Measurements from ENCODE around the gene PRR35.

PRR35 gene

DNA sequence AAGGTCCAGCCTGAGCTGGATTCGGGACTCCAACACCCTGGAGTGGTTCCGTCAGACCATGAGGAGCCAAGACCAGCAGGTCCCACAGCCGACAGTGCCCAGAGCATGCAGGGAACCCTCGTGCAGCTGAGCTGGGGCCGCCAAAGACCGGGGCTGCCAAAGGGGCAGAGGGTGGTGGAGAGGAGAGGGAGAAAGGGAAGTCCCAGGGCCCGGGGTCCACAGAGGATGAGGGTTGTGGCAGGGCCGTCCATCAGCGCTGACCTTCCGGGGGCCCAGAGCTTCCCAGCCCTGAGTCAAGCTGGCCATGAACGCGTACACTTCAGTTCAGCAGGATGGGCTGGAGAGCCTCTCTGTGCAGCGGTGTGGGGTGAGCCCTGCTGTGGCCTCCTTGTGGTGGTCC lies 39.3 kb upstream of the PRR35 start:
- Histone ChIP-seq H3K27ac (peak overlapping the region; percentile 50; the same call in 1 of the 2 replicates), H3K4me1 (peaks cover 89% of the 10 kb centered on the region), H3K9me3 (no peaks in the 10 kb centered on the region), H3K9ac (no peak overlapping the region; the same call in 1 of the 2 replicates), H3K4me2 (peak overlapping the region; percentile 76), H3K36me3 (peaks cover 73% of the 10 kb centered on the region), H3K27me3 (no peaks in the 10 kb centered on the region), H3K4me3 (no peak overlapping the region), H4K20me1 (peaks cover 74% of the 10 kb centered on the region)
- TF ChIP-seq Cebpa-rat (IDR thresholded peaks at IDR 0.05), result no peak

DNA sequence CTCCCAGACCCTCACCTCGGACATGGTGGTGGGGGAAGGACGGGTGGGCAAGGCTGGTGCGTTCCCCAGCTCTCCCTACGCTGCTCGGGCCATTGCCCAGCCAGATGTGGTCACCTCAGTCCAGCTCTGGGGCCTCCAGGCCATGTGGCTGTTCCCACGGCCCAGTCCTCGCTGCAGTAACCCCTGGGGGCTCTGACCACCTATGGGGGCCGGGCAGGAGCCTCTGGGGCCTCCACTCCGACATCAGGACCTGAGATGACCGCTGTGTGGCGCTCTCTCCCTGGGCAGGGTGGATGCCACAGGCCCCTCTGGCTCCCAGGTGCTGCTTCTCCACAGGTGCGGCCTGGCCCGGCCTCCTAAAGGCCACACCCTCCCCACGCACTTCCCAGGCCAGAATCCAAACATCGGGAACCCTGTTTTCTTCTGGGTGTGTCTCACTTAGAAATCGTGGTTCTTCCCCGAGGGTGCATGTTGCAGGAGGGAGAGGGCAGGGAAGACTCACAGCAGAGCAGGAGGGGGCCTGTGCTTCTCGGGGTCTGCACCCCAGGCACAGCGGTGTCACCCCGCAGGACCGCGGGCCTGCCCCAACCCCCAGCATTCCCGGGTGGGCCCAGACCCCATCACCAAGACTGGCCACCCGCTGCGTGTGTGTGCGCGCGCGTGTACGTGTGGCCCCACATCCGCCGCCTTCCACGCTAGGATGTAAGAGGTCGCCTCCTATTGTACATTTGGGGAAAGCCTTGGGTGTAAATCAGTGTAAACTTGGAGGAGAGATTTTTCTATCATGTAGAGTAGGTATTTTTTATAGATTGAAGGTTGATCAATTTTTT lies 38.6 kb upstream of the PRR35 start:
- no peak overlapping the region for H3K4me3 ChIP-seq
- TF ChIP-seq Cebpa-rat (IDR thresholded peaks at IDR 0.05), result no peak
- H4K20me1 ChIP-seq, result peaks cover 78% of the 10 kb centered on the region
- no peaks in the 10 kb centered on the region for H3K27me3 ChIP-seq
- H3K4me2 ChIP-seq, result no peak overlapping the region; the same call in 1 of the 2 replicates
- H3K9me3 ChIP-seq, result no peaks in the 10 kb centered on the region
- peak overlapping the region; percentile 31; the same call in 1 of the 2 replicates for H3K27ac ChIP-seq
- peaks cover 97% of the 10 kb centered on the region for H3K4me1 ChIP-seq
- peaks cover 66% of the 10 kb centered on the region for H3K36me3 ChIP-seq
- H3K9ac ChIP-seq, result no peak overlapping the region

DNA sequence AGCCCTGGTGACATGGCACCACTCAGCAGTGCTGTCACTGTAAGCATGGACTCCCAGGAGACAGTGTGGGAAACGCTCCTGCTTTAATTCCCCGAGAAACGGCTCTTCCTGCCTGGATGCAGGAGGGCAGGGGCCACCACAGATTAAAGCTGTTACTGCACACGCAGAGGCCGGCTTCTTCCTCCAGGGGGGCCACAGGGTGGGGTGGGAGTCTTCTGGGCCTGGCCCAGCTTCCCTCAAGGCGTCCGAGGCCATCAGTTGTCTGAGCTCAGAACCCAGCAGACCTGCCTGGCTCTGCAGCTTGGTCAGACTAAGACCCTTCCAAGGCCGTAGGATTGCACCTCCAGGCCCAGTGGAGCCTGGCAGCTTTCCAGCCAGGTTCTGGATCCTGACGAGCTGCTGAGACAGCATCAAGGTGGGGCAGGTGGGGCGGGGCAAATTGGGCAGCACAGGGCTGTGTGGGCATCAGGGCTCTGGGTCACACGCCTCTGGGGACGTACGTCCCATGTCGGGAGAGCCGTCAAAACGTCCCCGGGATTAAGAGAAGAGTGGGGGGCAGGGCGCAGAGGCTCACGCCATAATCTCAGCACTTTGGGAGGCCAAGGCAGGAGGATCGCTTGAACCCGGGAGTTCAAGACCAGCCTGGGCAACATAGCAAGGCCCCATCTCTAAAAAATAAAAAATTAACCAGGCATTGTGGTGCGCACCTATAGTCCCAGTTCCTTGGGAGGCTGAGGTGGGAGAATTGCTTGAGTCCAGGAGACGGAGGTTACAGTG lies 37.7 kb upstream of the PRR35 start:
- Histone ChIP-seq H3K9ac (no peak overlapping the region), H3K36me3 (peaks cover 56% of the 10 kb centered on the region), H3K27ac (0 out of 2 replicates have a peak overlapping the region, but pooled peaks have one; percentile 9), H3K9me3 (no peaks in the 10 kb centered on the region), H3K4me3 (no peak overlapping the region), H3K4me2 (no peak overlapping the region), H3K4me1 (peaks cover 88% of the 10 kb centered on the region), H3K27me3 (no peaks in the 10 kb centered on the region), H4K20me1 (peaks cover 75% of the 10 kb centered on the region)
- no peak for TF ChIP-seq Cebpa-rat (IDR thresholded peaks at IDR 0.05)

DNA sequence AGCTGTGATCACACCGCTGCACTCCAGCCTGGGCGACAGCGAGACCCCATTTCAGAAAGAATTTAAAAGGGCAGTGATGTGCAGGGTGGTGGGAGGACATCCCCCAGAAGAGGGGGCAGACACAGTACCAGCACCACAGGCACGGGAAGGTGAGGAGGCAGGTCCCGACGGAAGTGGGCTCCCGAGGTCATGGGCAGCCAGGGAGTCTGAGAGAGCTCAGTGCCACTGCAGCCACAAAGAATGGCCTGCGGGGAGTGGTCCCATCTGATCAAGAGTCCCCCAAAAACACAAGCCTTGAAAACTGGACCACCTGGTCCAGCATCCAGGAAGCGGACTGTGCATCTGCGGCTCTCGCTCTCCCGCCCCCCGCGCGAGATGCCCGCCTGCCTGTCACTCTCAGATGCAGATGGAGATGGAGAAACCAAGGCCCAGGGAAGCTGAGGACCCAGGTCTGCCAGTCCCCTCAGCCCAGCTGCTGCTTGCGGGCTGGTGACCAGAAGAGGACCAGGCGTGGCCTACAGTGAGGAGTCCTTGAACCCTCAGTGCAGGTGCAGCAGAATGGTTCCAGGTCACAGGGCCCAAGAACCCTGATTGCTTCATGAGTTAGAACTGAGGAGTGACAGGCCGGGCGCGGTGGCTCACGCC lies 37.0 kb upstream of the PRR35 start:
- H3K4me2 ChIP-seq, result peak overlapping the region; percentile 97
- no peak overlapping the region for H3K27ac ChIP-seq
- no peak overlapping the region for H3K4me3 ChIP-seq
- H3K27me3 ChIP-seq, result no peaks in the 10 kb centered on the region
- no peak overlapping the region for H3K9ac ChIP-seq
- peaks cover 56% of the 10 kb centered on the region for H3K36me3 ChIP-seq
- peaks cover 81% of the 10 kb centered on the region for H3K4me1 ChIP-seq
- peaks cover 73% of the 10 kb centered on the region for H4K20me1 ChIP-seq
- TF ChIP-seq Cebpa-rat (IDR thresholded peaks at IDR 0.05), result no peak
- H3K9me3 ChIP-seq, result no peaks in the 10 kb centered on the region

DNA sequence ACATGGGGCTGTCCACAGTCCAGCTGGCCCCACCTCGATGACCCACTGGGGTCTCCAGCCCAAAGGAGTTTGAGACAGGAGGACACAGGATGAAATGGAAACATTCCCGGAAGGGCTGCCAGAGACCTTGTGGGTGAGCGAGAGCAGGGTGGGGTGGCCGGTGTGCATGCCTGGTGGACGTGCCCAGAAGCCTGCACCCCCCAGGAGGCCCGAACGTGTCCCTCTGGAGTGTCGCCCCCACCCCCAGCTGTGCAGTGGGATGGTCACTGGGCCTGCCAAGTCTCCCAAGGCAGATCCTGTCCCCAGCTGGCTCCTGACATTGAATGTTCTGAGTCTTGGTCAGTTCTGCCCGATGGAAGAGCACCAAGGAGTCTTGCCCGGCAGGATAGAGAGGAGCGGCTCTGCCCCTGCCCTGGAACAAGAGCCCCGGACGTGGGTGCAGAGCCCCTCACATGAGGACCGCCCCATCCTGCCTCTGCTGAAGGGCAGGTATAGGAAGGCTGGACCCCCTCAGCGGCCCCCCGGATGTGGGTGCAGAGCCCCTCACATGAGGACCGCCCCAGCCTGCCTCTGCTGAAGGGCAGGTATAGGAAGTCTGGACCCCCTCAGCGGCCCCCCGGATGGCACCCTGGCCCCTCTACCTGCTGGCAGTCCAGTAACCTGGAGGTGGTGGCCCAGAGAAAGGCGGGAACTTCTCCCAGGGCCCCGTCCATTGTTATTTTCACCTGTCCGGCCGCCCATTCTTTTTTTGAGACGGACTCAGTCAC lies 35.7 kb upstream of the PRR35 start:
- H4K20me1 ChIP-seq, result peaks cover 73% of the 10 kb centered on the region
- H3K4me1 ChIP-seq, result peaks cover 78% of the 10 kb centered on the region
- peak overlapping the region; percentile 42 for H3K27ac ChIP-seq
- H3K36me3 ChIP-seq, result peaks cover 48% of the 10 kb centered on the region
- no peak for TF ChIP-seq Cebpa-rat (IDR thresholded peaks at IDR 0.05)
- H3K27me3 ChIP-seq, result no peaks in the 10 kb centered on the region
- no peaks in the 10 kb centered on the region for H3K9me3 ChIP-seq
- no peak overlapping the region for H3K4me3 ChIP-seq
- no peak overlapping the region for H3K9ac ChIP-seq
- H3K4me2 ChIP-seq, result peak overlapping the region; percentile 97; the same call in 1 of the 2 replicates

DNA sequence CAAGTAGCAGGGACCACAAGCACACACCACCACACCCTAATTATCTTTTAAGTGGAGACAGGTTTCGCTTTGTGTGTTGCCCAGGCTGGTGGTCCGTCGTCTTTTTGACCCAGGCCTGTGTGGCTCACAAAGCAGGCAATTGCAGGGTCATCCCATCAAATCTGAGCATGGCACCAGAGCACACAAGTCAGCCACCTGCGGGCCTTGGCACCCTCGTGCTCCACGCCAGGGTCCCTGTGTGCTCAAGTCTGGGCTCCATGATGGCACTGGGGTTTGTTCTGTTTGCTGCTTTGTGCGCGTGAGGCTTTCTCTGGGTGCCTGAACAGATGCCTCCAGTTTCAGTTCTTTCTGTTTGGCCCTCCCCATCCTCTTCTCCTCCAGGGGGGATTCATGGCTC lies 35.1 kb upstream of the PRR35 start:
- H3K4me1 ChIP-seq, result peaks cover 78% of the 10 kb centered on the region
- TF ChIP-seq Cebpa-rat (IDR thresholded peaks at IDR 0.05), result no peak
- H3K27ac ChIP-seq, result peak overlapping the region; percentile 95
- peak overlapping the region; percentile 92 for H3K9ac ChIP-seq
- H3K4me3 ChIP-seq, result no peak overlapping the region
- H4K20me1 ChIP-seq, result peaks cover 73% of the 10 kb centered on the region
- peaks cover 53% of the 10 kb centered on the region for H3K36me3 ChIP-seq
- no peaks in the 10 kb centered on the region for H3K9me3 ChIP-seq
- H3K4me2 ChIP-seq, result peak overlapping the region; percentile 97
- H3K27me3 ChIP-seq, result no peaks in the 10 kb centered on the region

DNA sequence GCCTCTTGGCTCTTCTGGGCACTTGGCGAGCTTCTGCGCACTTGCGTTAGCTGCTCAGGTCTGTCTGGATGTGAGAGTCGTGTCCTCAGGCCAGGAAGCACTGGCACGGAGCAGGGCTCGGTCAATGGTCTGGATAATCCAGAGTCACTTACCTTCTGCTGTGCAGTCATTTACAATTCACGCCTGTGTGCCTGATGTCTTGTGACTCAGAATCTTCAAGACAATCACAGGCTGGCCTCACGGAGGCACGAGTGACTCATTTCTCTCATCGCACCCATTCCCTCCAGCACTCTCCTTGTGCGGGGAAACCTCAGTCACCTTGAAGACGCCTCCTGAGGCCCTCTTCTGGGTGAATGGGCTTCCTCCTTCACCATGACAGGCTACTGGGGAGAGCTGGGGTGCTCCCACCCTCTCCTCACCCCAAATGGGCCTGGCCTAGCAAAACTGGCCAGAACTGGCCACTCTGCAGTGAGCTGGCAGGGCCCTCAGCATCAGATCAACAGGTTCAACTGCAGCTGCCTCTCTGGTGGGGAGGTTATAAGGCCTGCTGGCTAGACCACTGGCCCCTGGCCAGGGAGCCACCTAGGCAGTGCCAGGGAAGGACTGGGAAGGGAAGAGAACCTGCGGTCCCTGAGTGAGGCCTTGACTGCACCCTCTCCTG lies 34.5 kb upstream of the PRR35 start:
- H4K20me1 ChIP-seq, result peaks cover 73% of the 10 kb centered on the region
- no peaks in the 10 kb centered on the region for H3K27me3 ChIP-seq
- peaks cover 78% of the 10 kb centered on the region for H3K4me1 ChIP-seq
- H3K36me3 ChIP-seq, result peaks cover 53% of the 10 kb centered on the region
- peak overlapping the region; percentile 92 for H3K9ac ChIP-seq
- H3K4me3 ChIP-seq, result peak overlapping the region; percentile 96
- peak overlapping the region; percentile 97 for H3K4me2 ChIP-seq
- peak overlapping the region; percentile 95 for H3K27ac ChIP-seq
- TF ChIP-seq Cebpa-rat (IDR thresholded peaks at IDR 0.05), result no peak
- H3K9me3 ChIP-seq, result no peaks in the 10 kb centered on the region

DNA sequence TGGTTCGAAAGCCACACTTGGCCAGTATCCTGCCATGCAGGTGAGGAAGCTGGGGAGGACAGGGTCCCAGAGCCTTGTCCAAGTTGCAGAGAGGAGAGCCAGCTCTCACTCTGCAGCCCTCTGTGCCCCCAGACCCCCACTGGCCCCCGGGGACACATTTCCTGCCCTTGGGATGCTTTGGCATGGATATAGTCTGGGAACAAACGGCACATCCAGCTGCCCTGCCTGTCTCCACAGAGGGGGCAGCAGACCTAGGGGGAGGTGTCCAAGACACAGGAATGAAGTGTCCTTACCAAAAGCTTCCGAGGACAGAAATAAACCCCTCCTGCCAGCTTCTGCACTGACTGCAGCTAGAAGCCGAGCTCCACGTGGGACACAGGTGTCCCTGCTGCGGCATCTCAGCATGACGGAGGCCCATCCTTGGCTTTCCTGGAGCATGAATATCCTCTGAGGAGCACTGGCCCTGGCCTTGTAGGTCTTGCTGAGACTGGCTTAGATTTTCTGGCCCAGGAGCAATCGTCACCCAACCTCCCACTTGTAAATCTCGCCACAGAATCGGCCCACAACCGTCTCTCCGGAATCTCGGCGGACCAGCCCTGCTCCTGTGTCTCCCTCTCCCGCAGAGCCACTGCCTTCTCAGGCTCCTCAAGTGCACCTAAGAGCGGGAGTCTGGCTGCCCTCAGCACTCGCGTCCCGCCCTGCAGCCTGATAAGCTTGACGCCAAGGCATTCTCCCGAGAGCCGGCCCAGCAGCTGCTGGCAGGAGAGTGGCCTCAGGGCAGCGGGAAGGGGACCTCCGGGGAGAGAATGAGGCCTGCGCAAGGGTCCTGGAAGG lies 33.8 kb upstream of the PRR35 start:
- H3K9me3 ChIP-seq, result no peaks in the 10 kb centered on the region
- TF ChIP-seq Cebpa-rat (IDR thresholded peaks at IDR 0.05), result no peak
- peak overlapping the region; percentile 95 for H3K27ac ChIP-seq
- H3K4me3 ChIP-seq, result peak overlapping the region; percentile 96
- H3K4me2 ChIP-seq, result peak overlapping the region; percentile 97
- H4K20me1 ChIP-seq, result peaks cover 73% of the 10 kb centered on the region
- peak overlapping the region; percentile 92 for H3K9ac ChIP-seq
- H3K36me3 ChIP-seq, result peaks cover 53% of the 10 kb centered on the region
- H3K4me1 ChIP-seq, result peaks cover 75% of the 10 kb centered on the region
- no peaks in the 10 kb centered on the region for H3K27me3 ChIP-seq
